Activated T-cell treated with anti-CD3 and anti-CD28 coated beads, Interleukin-2, amount 50 U/mL, for 24 hours (primary cell): ENCODE measurements around the gene RARA.

Experiments used
- DNase-seq: peaks from one replicate; pipeline ENCODE4 v3.0.0-alpha.2; 2020
- H3K27ac Mint-ChIP-seq: 2 replicates; pipeline ENCODE4 v1.8.0; 2020; ENCODE audit warnings: mild to moderate bottlenecking, mixed read lengths
- H3K27me3 Mint-ChIP-seq: 2 replicates; pipeline ENCODE4 v1.8.0; 2020; ENCODE audit warnings: mixed read lengths
- H3K36me3 Mint-ChIP-seq: 2 replicates; pipeline ENCODE4 v1.8.0; 2020; ENCODE audit warnings: low read depth, mixed read lengths
- H3K4me1 Mint-ChIP-seq: 2 replicates; pipeline ENCODE4 v1.8.0; 2020; ENCODE audit warnings: low read depth, mixed read lengths
- H3K4me3 Mint-ChIP-seq: 2 replicates; pipeline ENCODE4 v1.8.0; 2020; ENCODE audit warnings: mild to moderate bottlenecking, moderate library complexity, mixed read lengths
- H3K9me3 Mint-ChIP-seq: 2 replicates; pipeline ENCODE4 v1.8.0; 2020; ENCODE audit warnings: mixed read lengths

The RARA gene

GRCh38 chr17:40309031-40309948 lies at the start of gene RARA:
RARA (plus strand) TSS chr17:40309180; CDS start chr17:40331219, 22,039 bp downstream.
- peaks cover 15% of the 10 kb centered on the region for H3K36me3 Mint-ChIP-seq
- H3K27me3 Mint-ChIP-seq, result no peaks in the 10 kb centered on the region
- no peak within 1 kb of the TSS for H3K27ac Mint-ChIP-seq
- H3K9me3 Mint-ChIP-seq, result no peaks in the 10 kb centered on the region
- peak; percentile 58 for DNase-seq
- H3K4me1 Mint-ChIP-seq, result peaks cover 17% of the 10 kb centered on the region
- no peak within 1 kb of the TSS for H3K4me3 Mint-ChIP-seq

GRCh38 chr17:40259505-40259904 lies 49.5 kb upstream of the RARA start:
- peaks cover 64% of the 10 kb centered on the region for H3K36me3 Mint-ChIP-seq

GRCh38 chr17:40260528-40260927 lies 48.5 kb upstream of the RARA start:
- H3K27ac Mint-ChIP-seq, result peak overlapping the region; percentile 14
- peaks cover 12% of the 10 kb centered on the region for H3K4me1 Mint-ChIP-seq
- no peak overlapping the region for H3K4me3 Mint-ChIP-seq
- no peaks in the 10 kb centered on the region for H3K27me3 Mint-ChIP-seq
- peaks cover 64% of the 10 kb centered on the region for H3K36me3 Mint-ChIP-seq
- H3K9me3 Mint-ChIP-seq, result no peaks in the 10 kb centered on the region
- DNase-seq, result no peak

More at GRCh38 chr17:40259505-40259904, 49.5 kb upstream of the RARA start:
- H3K4me1 Mint-ChIP-seq, result peaks cover 12% of the 10 kb centered on the region
- no peaks in the 10 kb centered on the region for H3K9me3 Mint-ChIP-seq
- DNase-seq, result no peak
- H3K27ac Mint-ChIP-seq, result no peak overlapping the region
- no peak overlapping the region for H3K4me3 Mint-ChIP-seq
- H3K27me3 Mint-ChIP-seq, result no peaks in the 10 kb centered on the region

- H3K27me3 Mint-ChIP-seq, result no peaks in the 10 kb centered on the region
- DNase-seq, result no peak
- peaks cover 37% of the 10 kb centered on the region for H3K36me3 Mint-ChIP-seq
- no peak overlapping the region for H3K4me3 Mint-ChIP-seq
- peaks cover 11% of the 10 kb centered on the region for H3K4me1 Mint-ChIP-seq
- no peaks in the 10 kb centered on the region for H3K9me3 Mint-ChIP-seq
- peak overlapping the region; percentile 38 for H3K27ac Mint-ChIP-seq
Observed at GRCh38 chr17:40264458-40265185, 44.4 kb upstream of the RARA start.

GRCh38 chr17:40265337-40265736 lies 43.6 kb upstream of the RARA start:
- H3K27me3 Mint-ChIP-seq, result no peaks in the 10 kb centered on the region
- H3K9me3 Mint-ChIP-seq, result no peaks in the 10 kb centered on the region
- H3K27ac Mint-ChIP-seq, result no peak overlapping the region
- DNase-seq, result no peak
- peaks cover 33% of the 10 kb centered on the region for H3K36me3 Mint-ChIP-seq
- H3K4me1 Mint-ChIP-seq, result peaks cover 11% of the 10 kb centered on the region
- no peak overlapping the region for H3K4me3 Mint-ChIP-seq

- H3K9me3 Mint-ChIP-seq, result no peaks in the 10 kb centered on the region
- H3K27ac Mint-ChIP-seq, result no peak overlapping the region
- DNase-seq, result no peak
- peaks cover 34% of the 10 kb centered on the region for H3K36me3 Mint-ChIP-seq
- no peaks in the 10 kb centered on the region for H3K27me3 Mint-ChIP-seq
- no peak overlapping the region for H3K4me3 Mint-ChIP-seq
- peaks cover 10% of the 10 kb centered on the region for H3K4me1 Mint-ChIP-seq
Observed at GRCh38 chr17:40266882-40267281, 42.1 kb upstream of the RARA start.

GRCh38 chr17:40268141-40268712 lies 40.8 kb upstream of the RARA start:
- no peak overlapping the region for H3K4me3 Mint-ChIP-seq
- H3K27me3 Mint-ChIP-seq, result no peaks in the 10 kb centered on the region
- no peak for DNase-seq
- peaks cover 32% of the 10 kb centered on the region for H3K36me3 Mint-ChIP-seq
- no peaks in the 10 kb centered on the region for H3K4me1 Mint-ChIP-seq
- no peak overlapping the region for H3K27ac Mint-ChIP-seq
- H3K9me3 Mint-ChIP-seq, result no peaks in the 10 kb centered on the region

- DNase-seq, result no peak
- peak overlapping the region; percentile 73 for H3K27ac Mint-ChIP-seq
- peaks cover 85% of the 10 kb centered on the region for H3K36me3 Mint-ChIP-seq
- H3K4me3 Mint-ChIP-seq, result no peak overlapping the region
- H3K9me3 Mint-ChIP-seq, result no peaks in the 10 kb centered on the region
- no peaks in the 10 kb centered on the region for H3K27me3 Mint-ChIP-seq
- H3K4me1 Mint-ChIP-seq, result peaks cover 38% of the 10 kb centered on the region
Observed at GRCh38 chr17:40278414-40278813, 30.6 kb upstream of the RARA start.

GRCh38 chr17:40279402-40279801 lies 29.6 kb upstream of the RARA start:
- DNase-seq, result no peak
- H3K4me3 Mint-ChIP-seq, result no peak overlapping the region
- H3K4me1 Mint-ChIP-seq, result peaks cover 48% of the 10 kb centered on the region
- no peaks in the 10 kb centered on the region for H3K9me3 Mint-ChIP-seq
- H3K36me3 Mint-ChIP-seq, result peaks cover 79% of the 10 kb centered on the region
- no peaks in the 10 kb centered on the region for H3K27me3 Mint-ChIP-seq
- H3K27ac Mint-ChIP-seq, result peak overlapping the region; percentile 71

GRCh38 chr17:40281663-40282062 lies 27.3 kb upstream of the RARA start:
- peak overlapping the region; percentile 69 for H3K27ac Mint-ChIP-seq
- DNase-seq, result no peak
- no peaks in the 10 kb centered on the region for H3K9me3 Mint-ChIP-seq
- no peak overlapping the region for H3K4me3 Mint-ChIP-seq
- H3K36me3 Mint-ChIP-seq, result peaks cover 61% of the 10 kb centered on the region
- H3K4me1 Mint-ChIP-seq, result peaks cover 62% of the 10 kb centered on the region
- no peaks in the 10 kb centered on the region for H3K27me3 Mint-ChIP-seq

- H3K27ac Mint-ChIP-seq, result peak overlapping the region; percentile 93
- H3K4me1 Mint-ChIP-seq, result peaks cover 65% of the 10 kb centered on the region
- H3K9me3 Mint-ChIP-seq, result no peaks in the 10 kb centered on the region
- no peak for DNase-seq
- H3K36me3 Mint-ChIP-seq, result peaks cover 53% of the 10 kb centered on the region
- H3K27me3 Mint-ChIP-seq, result no peaks in the 10 kb centered on the region
- peak overlapping the region; percentile 51 for H3K4me3 Mint-ChIP-seq
Observed at GRCh38 chr17:40283662-40284061, 25.3 kb upstream of the RARA start.

- DNase-seq, result no peak
- H3K36me3 Mint-ChIP-seq, result peaks cover 53% of the 10 kb centered on the region
- no peaks in the 10 kb centered on the region for H3K9me3 Mint-ChIP-seq
- H3K4me3 Mint-ChIP-seq, result peak overlapping the region; percentile 51
- H3K27ac Mint-ChIP-seq, result peak overlapping the region; percentile 93
- H3K4me1 Mint-ChIP-seq, result peaks cover 65% of the 10 kb centered on the region
- no peaks in the 10 kb centered on the region for H3K27me3 Mint-ChIP-seq
Observed at GRCh38 chr17:40284085-40284713, 24.8 kb upstream of the RARA start.

GRCh38 chr17:40286473-40286872 lies 22.5 kb upstream of the RARA start:
- H3K36me3 Mint-ChIP-seq, result peaks cover 53% of the 10 kb centered on the region
- no peak overlapping the region for H3K4me3 Mint-ChIP-seq
- no peaks in the 10 kb centered on the region for H3K9me3 Mint-ChIP-seq
- peaks cover 77% of the 10 kb centered on the region for H3K4me1 Mint-ChIP-seq
- peak overlapping the region; percentile 30 for H3K27ac Mint-ChIP-seq
- DNase-seq, result no peak
- H3K27me3 Mint-ChIP-seq, result no peaks in the 10 kb centered on the region

GRCh38 chr17:40287159-40287493 lies 21.9 kb upstream of the RARA start:
- H3K27ac Mint-ChIP-seq, result peak overlapping the region; percentile 99
- DNase-seq, result no peak
- peaks cover 71% of the 10 kb centered on the region for H3K4me1 Mint-ChIP-seq
- H3K9me3 Mint-ChIP-seq, result no peaks in the 10 kb centered on the region
- peak overlapping the region; percentile 95 for H3K4me3 Mint-ChIP-seq
- peaks cover 52% of the 10 kb centered on the region for H3K36me3 Mint-ChIP-seq
- no peaks in the 10 kb centered on the region for H3K27me3 Mint-ChIP-seq
